SK-N-SH (cell line): ENCODE measurements around the gene DPM2.

Experiments
- CTCF ChIP-seq: fragments of 200-600 bp; sonication (generic); IDR thresholded peaks from 2 replicates; pipeline ENCODE4 v1.6.1; 2017; ENCODE audit warnings: antibody characterized with exemption, mild to moderate bottlenecking, moderate library complexity
- EZH2phosphoT487 ChIP-seq: fragments of 200-600 bp; sonication (generic); IDR thresholded peaks from 2 replicates; pipeline ENCODE4 v1.6.1; 2017; ENCODE audit warnings: low read depth, mixed run types, mild to moderate bottlenecking, antibody characterized with exemption, moderate library complexity, borderline replicate concordance
- FOXJ3 ChIP-seq: sonication (generic); formaldehyde crosslinking; IDR thresholded peaks from 2 replicates; pipeline ENCODE4 v1.5.1; 2020; ENCODE audit warnings: mild to moderate bottlenecking, missing genetic modification reagents
- GABPA ChIP-seq: IDR thresholded peaks from 2 replicates; pipeline ENCODE4 v1.4.0; 2012; ENCODE audit warnings: low read depth, mild to moderate bottlenecking
- GATA2 ChIP-seq: sonication (generic); formaldehyde crosslinking; IDR thresholded peaks from 2 replicates; pipeline ENCODE4 v1.5.0; 2020; ENCODE audit warnings: mild to moderate bottlenecking, missing genetic modification reagents
- MAX ChIP-seq: IDR thresholded peaks from 2 replicates; pipeline ENCODE4 v1.4.0; 2012; ENCODE audit warnings: low read depth
- POLR2AphosphoS5 ChIP-seq: IDR thresholded peaks from 2 replicates; pipeline ENCODE4 v1.6.1; 2012; ENCODE audit warnings: low read depth, low read length
- REST ChIP-seq: IDR thresholded peaks from 2 replicates; pipeline ENCODE4 v1.6.1; 2012; ENCODE audit warnings: mild to moderate bottlenecking, low read depth, low read length, moderate library complexity
- USF2 ChIP-seq: fragments of 150-350 bp; IDR thresholded peaks from 2 replicates; pipeline ENCODE4 v1.6.1; 2017; ENCODE audit warnings: antibody characterized with exemption, low read length, low read depth, borderline replicate concordance

- TF ChIP-seq FOXJ3 (CRISPR knock-in tag), result no peak
- TF ChIP-seq EZH2phosphoT487, result no peak
- no peak for TF ChIP-seq CTCF
- no peak for TF ChIP-seq POLR2AphosphoS5
- no peak for TF ChIP-seq REST
- TF ChIP-seq GABPA, result no peak
- TF ChIP-seq GATA2 (CRISPR knock-in tag), result no peak
- TF ChIP-seq MAX, result no peak
- TF ChIP-seq USF2, result no peak
Observed at GRCh38 chr9:127953768-127954505, 16.3 kb upstream of the DPM2 start.
